ENCODE results near the gene CACNG4. TPM values are rescaled to one million over a fixed set of nuclear protein-coding genes. Genes with fewer than 3 reads are reported as not detected.

CACNG4 gene
- total RNA-seq, 4 donors from 2014 or later, result 0.21 to 3.9 (median 0.26) TPM; not detected in 1

DNA sequence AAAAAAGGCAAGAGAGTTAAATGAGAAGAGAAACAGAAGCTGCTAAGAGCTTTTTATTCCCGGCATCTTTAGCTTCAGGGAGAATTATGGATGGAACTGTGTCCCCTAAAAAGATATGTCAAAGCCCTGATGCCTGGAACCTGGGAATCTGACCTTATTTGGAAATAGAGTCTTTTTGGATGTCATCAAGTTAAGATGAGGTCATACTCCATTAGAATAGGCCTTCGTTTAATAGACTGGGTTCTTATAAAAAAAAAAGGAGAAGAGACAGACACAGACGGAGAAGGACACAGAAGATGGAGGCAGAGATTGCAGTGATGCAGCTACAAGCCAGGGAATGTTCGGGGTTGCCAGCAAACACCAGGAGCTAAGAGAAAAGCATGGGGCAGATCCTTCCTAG, 24.6 kb downstream of the CACNG4 start:
- Histone ChIP-seq H3K36me3 (no peaks in the 10 kb centered on the region), H3K9me3 (no peaks in the 10 kb centered on the region), H3K27me3 (no peaks in the 10 kb centered on the region), H3K4me1 (no peaks in the 10 kb centered on the region), H3K27ac (no peak overlapping the region), H3K4me3 (no peak overlapping the region)
- TF ChIP-seq POLR2A (IDR thresholded peaks at IDR 0.05) (no peak), CTCF (IDR thresholded peaks at IDR 0.05) (no peak)
- DNase-seq, result no peak
- intact Hi-C loops (cut with DNase I; ENCODE audit: low total_unique reads), result no loop called here

DNA sequence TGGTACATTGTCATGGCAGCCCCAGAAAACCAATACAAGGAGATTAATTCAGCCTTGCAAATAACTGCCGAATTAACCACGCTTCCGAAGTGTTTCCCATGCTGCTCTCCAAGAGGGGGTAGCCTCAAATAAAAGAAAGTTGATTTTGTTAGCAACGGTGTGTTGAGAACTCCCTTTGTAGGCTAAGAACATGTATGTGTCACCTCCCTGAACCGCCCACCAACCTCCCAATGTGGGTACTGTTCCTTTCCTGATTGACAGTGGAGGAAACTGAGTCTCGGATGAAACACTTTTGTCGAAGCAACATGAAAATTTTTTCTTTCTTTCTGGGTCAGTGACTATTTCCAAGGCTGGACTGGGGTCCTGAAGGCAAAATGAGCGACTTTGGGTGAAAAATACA, 25.1 kb downstream of the CACNG4 start:
- no peaks in the 10 kb centered on the region for H3K36me3 ChIP-seq
- no peak for DNase-seq

DNA sequence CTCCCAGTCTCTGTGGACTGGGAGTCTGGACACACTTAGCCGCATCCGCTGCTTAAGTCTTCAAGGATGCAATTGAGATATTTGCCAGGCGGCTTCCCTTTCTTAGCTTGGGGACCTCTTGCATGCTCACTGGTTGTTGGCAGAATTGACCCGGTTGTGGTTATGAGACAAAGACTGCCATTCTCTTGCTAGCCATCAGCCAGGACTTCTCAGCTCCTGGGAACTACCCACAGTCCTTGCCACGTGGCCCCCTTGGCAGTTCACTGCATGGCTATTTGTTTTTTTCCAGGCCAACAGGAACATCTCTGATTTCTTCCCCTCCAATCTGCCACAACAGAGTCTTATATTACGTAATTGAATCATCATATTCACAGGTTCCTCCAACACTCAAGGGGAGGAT, 25.5 kb downstream of the CACNG4 start:
- intact Hi-C loops (cut with DNase I; ENCODE audit: low total_unique reads), result no loop called here

More for the DNA sequence above, 25.1 kb downstream of the CACNG4 start:
- H3K27ac ChIP-seq, result no peak overlapping the region
- no peak overlapping the region for H3K4me3 ChIP-seq
- intact Hi-C loops (cut with DNase I; ENCODE audit: low total_unique reads), result no loop called here
- H3K9me3 ChIP-seq, result no peaks in the 10 kb centered on the region
- no peaks in the 10 kb centered on the region for H3K27me3 ChIP-seq
- no peaks in the 10 kb centered on the region for H3K4me1 ChIP-seq
- TF ChIP-seq CTCF (IDR thresholded peaks at IDR 0.05) (no peak), POLR2A (IDR thresholded peaks at IDR 0.05) (no peak)

DNA sequence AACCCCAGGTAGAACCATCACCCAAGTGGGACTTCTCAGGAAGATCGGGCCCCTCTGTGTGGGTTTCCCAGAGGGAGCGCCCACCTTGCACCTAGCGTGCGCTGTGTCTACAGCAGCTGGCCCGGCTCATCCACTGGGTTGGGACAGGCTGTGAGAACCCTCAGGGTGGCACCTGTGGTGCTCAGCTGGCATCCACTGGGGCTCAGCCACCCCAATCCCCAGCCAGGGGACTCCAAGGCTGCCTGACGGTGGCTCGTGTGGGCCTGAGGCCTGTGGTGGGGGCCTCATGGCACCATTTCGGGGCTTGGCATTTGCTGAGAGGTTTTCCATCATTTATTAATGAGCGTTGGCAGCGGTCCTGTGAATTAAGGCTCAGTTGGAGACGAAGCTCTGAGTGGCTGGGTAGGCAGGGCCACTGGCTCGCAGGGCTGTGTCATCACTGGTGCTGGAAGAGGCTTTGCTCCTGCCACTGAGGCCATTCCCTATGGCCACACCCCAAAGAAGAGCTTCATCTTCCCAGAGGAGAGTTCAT, 28.5 kb downstream of the CACNG4 start:
- Histone ChIP-seq H3K9me3 (no peaks in the 10 kb centered on the region), H3K4me1 (no peaks in the 10 kb centered on the region), H3K4me3 (no peak overlapping the region), H3K36me3 (no peaks in the 10 kb centered on the region), H3K27ac (no peak overlapping the region), H3K27me3 (no peaks in the 10 kb centered on the region)
- TF ChIP-seq POLR2A (IDR thresholded peaks at IDR 0.05), result no peak
- TF ChIP-seq CTCF (IDR thresholded peaks at IDR 0.05), result no peak
- DNase-seq, result no peak
- intact Hi-C loops (cut with DNase I; ENCODE audit: low total_unique reads), result no loop called here

More for the DNA sequence above, 25.5 kb downstream of the CACNG4 start:
- Histone ChIP-seq H3K36me3 (no peaks in the 10 kb centered on the region), H3K4me1 (no peaks in the 10 kb centered on the region), H3K9me3 (no peaks in the 10 kb centered on the region), H3K27ac (no peak overlapping the region), H3K4me3 (no peak overlapping the region), H3K27me3 (no peaks in the 10 kb centered on the region)
- no peak for DNase-seq
- no peak for TF ChIP-seq POLR2A (IDR thresholded peaks at IDR 0.05)
- no peak for TF ChIP-seq CTCF (IDR thresholded peaks at IDR 0.05)

GRCh38 chr17:66994361-66994760, 29.9 kb downstream of the CACNG4 start:
- H3K4me1 ChIP-seq, result no peaks in the 10 kb centered on the region
- H3K9me3 ChIP-seq, result no peaks in the 10 kb centered on the region
- H3K36me3 ChIP-seq, result no peaks in the 10 kb centered on the region
- H3K27me3 ChIP-seq, result no peaks in the 10 kb centered on the region
- H3K27ac ChIP-seq, result no peak overlapping the region
- no peak overlapping the region for H3K4me3 ChIP-seq
- intact Hi-C loops (cut with DNase I; ENCODE audit: low total_unique reads), result no loop called here
- TF ChIP-seq POLR2A (IDR thresholded peaks at IDR 0.05) (no peak), CTCF (IDR thresholded peaks at IDR 0.05) (no peak)
- DNase-seq, result no peak

Measured in uterus (tissue), 4 donors.